Measurements from ENCODE around the gene LIPM. TPM values are rescaled to one million over a fixed set of nuclear protein-coding genes. Genes with fewer than 3 reads are reported as not detected.

Gene LIPM
- total RNA-seq, 3 donors from 2014 or later (not counting 1 experiment from before 2014, with no cell fraction given), result not detected

DNA sequence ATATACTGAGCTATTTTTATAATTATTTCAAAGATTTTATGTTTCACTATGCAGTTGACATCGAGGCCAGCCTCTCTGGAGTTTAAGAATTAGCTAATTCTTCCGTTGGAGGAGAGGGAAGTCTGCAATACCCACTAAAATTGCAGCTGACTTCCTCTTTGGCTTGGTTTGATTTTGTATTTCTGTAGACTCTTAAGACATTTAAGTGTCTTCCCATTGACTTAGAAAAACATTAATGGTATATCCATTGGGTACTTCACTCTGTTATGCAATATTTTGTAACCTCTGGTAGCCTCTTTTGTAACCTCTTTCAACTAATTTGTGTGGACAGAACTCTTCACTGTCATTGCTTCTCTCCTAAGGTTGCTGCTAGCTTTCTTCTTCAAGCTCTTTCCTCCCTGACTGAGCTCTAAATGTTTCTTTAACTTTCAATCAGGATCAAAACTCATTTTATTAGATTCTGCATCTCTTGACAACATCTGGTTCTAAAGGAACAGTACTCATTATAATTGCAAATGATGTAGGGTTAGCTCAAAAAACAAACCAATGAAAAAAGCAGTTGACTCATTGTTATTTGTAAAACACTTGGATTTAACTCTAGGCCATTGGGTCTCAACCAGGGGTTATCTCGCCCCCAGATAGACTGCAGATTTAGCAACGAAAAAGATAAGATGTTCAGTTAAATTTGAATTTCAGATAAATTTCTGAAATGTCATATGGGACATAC is 50.8 kb downstream of the LIPM start:
- WGBS (ENCODE audit: insufficient coverage), result 57% methylated on average over 4 of the region's 4 CpGs
- H3K27me3 Mint-ChIP-seq (ENCODE audit: low read depth in 2 of 2), result peaks cover 3 to 11% of the 10 kb centered on the region in 2 donors
- intact Hi-C loops (cut with micrococcal nuclease), result no loop called here
- no peaks in the 10 kb centered on the region for H3K9me3 Mint-ChIP-seq
- no peak overlapping the region for H3K27ac Mint-ChIP-seq
- H3K4me1 Mint-ChIP-seq, result no peaks in the 10 kb centered on the region
- Histone ChIP-seq H3K4me3 (ENCODE audit: low read length) (no peak overlapping the region), H3K9me3 (ENCODE audit: control insufficient read depth, insufficient read depth, low read length) (no peaks in the 10 kb centered on the region), H3K27me3 (ENCODE audit: control insufficient read depth, insufficient read depth, low read length) (no peaks in the 10 kb centered on the region), H3K36me3 (ENCODE audit: control insufficient read depth, insufficient read depth, low read length) (no peaks in the 10 kb centered on the region), H3K27ac (ENCODE audit: low read length) (no peak overlapping the region), H3K4me1 (ENCODE audit: control insufficient read depth, insufficient read depth, low read length) (no peaks in the 10 kb centered on the region)
- ATAC-seq, result no peak
- TF ChIP-seq, protein P1, sequence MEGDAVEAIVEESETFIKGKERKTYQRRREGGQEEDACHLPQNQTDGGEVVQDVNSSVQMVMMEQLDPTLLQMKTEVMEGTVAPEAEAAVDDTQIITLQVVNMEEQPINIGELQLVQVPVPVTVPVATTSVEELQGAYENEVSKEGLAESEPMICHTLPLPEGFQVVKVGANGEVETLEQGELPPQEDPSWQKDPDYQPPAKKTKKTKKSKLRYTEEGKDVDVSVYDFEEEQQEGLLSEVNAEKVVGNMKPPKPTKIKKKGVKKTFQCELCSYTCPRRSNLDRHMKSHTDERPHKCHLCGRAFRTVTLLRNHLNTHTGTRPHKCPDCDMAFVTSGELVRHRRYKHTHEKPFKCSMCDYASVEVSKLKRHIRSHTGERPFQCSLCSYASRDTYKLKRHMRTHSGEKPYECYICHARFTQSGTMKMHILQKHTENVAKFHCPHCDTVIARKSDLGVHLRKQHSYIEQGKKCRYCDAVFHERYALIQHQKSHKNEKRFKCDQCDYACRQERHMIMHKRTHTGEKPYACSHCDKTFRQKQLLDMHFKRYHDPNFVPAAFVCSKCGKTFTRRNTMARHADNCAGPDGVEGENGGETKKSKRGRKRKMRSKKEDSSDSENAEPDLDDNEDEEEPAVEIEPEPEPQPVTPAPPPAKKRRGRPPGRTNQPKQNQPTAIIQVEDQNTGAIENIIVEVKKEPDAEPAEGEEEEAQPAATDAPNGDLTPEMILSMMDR (IDR thresholded peaks at IDR 0.05), result no peak
- H3K36me3 Mint-ChIP-seq, result no peaks in the 10 kb centered on the region
- no peak overlapping the region for H3K4me3 Mint-ChIP-seq
- DNase-seq, result no peak

DNA sequence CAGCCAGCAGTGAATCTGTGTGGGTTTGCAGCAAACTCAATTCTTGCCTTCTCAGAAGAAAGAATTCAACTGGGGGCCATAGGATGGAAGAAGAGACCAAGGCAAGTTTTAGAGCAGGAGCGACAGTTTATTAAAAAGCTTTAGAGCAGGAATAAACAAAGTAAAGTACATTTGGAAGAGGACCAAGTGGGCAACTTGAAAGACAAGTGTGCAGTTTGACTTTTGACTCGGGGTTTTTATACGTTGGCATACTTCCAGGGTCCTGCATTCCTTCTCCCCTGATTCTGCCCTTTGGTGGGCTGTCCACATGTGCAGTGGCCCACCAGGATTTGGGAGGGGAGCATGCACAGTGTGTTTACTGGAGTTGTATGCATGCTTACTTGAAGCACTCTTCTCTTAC is 52.2 kb downstream of the LIPM start:
- Histone ChIP-seq H3K4me1 (ENCODE audit: control insufficient read depth, insufficient read depth, low read length) (no peaks in the 10 kb centered on the region), H3K36me3 (ENCODE audit: control insufficient read depth, insufficient read depth, low read length) (no peaks in the 10 kb centered on the region), H3K4me3 (ENCODE audit: low read length) (no peak overlapping the region), H3K27ac (ENCODE audit: low read length) (no peak overlapping the region), H3K27me3 (ENCODE audit: control insufficient read depth, insufficient read depth, low read length) (no peaks in the 10 kb centered on the region), H3K9me3 (ENCODE audit: control insufficient read depth, insufficient read depth, low read length) (no peaks in the 10 kb centered on the region)
- H3K4me3 Mint-ChIP-seq, result no peak overlapping the region
- WGBS (ENCODE audit: insufficient coverage), result 88% methylated on average over 3 of the region's 3 CpGs
- DNase-seq (no peak), ATAC-seq (no peak)
- intact Hi-C loops (cut with micrococcal nuclease), result no loop called here
- TF ChIP-seq, protein P1 (IDR thresholded peaks at IDR 0.05), result no peak
- peaks cover 0 to 11% of the 10 kb centered on the region in 2 donors for H3K27me3 Mint-ChIP-seq (ENCODE audit: low read depth in 2 of 2)
- H3K36me3 Mint-ChIP-seq, result no peaks in the 10 kb centered on the region
- H3K27ac Mint-ChIP-seq, result no peak overlapping the region
- no peaks in the 10 kb centered on the region for H3K4me1 Mint-ChIP-seq
- H3K9me3 Mint-ChIP-seq, result no peaks in the 10 kb centered on the region

DNA sequence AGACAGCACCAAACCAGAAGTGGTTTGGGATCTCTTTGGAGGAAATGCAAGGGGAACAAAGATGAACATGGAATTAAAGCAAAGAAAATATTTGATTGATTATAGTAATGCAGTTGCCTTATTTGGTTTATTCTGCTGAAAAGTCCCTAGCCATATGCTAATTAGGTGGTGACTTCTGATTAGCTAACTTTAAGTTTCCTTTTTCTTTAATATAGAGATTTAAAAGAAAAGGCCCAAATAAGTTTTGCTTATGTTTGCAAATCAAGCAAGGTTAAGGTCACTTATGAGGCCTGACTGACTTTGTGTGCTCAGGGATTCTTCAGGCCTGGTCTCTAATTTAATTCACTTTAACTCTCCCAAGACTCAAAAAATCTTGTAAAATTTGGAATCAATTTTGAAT is 55.3 kb downstream of the LIPM start:
- no peak overlapping the region for H3K27ac ChIP-seq (ENCODE audit: low read length)
- no peaks in the 10 kb centered on the region for H3K36me3 Mint-ChIP-seq
- H3K36me3 ChIP-seq (ENCODE audit: control insufficient read depth, insufficient read depth, low read length), result no peaks in the 10 kb centered on the region
- no peaks in the 10 kb centered on the region for H3K4me1 ChIP-seq (ENCODE audit: control insufficient read depth, insufficient read depth, low read length)
- ATAC-seq, result no peak
- TF ChIP-seq, protein P1 (IDR thresholded peaks at IDR 0.05), result no peak
- no peaks in the 10 kb centered on the region for H3K9me3 ChIP-seq (ENCODE audit: control insufficient read depth, insufficient read depth, low read length)
- no peak for DNase-seq
- H3K4me3 ChIP-seq (ENCODE audit: low read length), result no peak overlapping the region
- H3K27me3 Mint-ChIP-seq (ENCODE audit: low read depth in 2 of 2), result peaks cover 3 to 14% of the 10 kb centered on the region in 2 donors
- no peaks in the 10 kb centered on the region for H3K9me3 Mint-ChIP-seq
- no peak overlapping the region for H3K27ac Mint-ChIP-seq
- no peaks in the 10 kb centered on the region for H3K27me3 ChIP-seq (ENCODE audit: control insufficient read depth, insufficient read depth, low read length)
- H3K4me1 Mint-ChIP-seq, result no peaks in the 10 kb centered on the region
- no peak overlapping the region for H3K4me3 Mint-ChIP-seq
- intact Hi-C loops (cut with micrococcal nuclease), result no loop called here

DNA sequence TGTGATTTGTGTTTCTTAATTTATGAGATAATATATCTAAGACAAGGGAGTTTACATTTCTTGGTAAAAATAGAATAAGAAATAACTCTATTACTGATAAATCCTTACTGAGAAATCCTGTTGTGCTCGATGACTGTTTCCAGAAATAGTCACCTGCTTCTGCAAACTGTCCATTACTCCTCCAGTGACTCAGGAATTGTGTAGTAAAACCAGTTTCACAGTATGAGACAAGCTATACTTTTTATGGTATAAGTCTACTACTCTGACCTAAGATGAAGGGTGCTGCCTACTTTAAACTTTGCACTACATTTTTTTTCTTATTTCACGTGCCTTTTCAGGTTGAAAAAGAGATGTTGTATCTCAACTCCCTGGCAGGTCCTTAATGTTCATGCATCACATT is 56.0 kb downstream of the LIPM start:
- Mint-ChIP-seq H3K27ac (no peak overlapping the region), H3K4me1 (no peaks in the 10 kb centered on the region), H3K36me3 (no peaks in the 10 kb centered on the region), H3K4me3 (no peak overlapping the region), H3K27me3 (ENCODE audit: low read depth in 2 of 2) (peaks cover 5 to 20% of the 10 kb centered on the region in 2 donors), H3K9me3 (no peaks in the 10 kb centered on the region)
- Histone ChIP-seq H3K4me3 (ENCODE audit: low read length) (no peak overlapping the region), H3K27me3 (ENCODE audit: control insufficient read depth, insufficient read depth, low read length) (no peaks in the 10 kb centered on the region), H3K4me1 (ENCODE audit: control insufficient read depth, insufficient read depth, low read length) (no peaks in the 10 kb centered on the region), H3K9me3 (ENCODE audit: control insufficient read depth, insufficient read depth, low read length) (no peaks in the 10 kb centered on the region), H3K27ac (ENCODE audit: low read length) (no peak overlapping the region), H3K36me3 (ENCODE audit: control insufficient read depth, insufficient read depth, low read length) (no peaks in the 10 kb centered on the region)
- no peak for ATAC-seq
- TF ChIP-seq, protein P1 (IDR thresholded peaks at IDR 0.05), result no peak
- no peak for DNase-seq
- WGBS (ENCODE audit: insufficient coverage), result 57% methylated on average over 1 of the region's 2 CpGs
- intact Hi-C loops (cut with micrococcal nuclease), result no loop called here

Measured in natural killer cell (primary cell).